Esophagus muscularis mucosa (tissue), 3 donors: ENCODE measurements around the gene OR51I2.

Source experiments
- CTCF ChIP-seq, 3 experiments: fragments of 200-600 bp in 2 of 3; fragments of 450-650 bp in 1 of 3; sonication (generic) in 2 of 3; IDR thresholded peaks; one replicate each; pipeline ENCODE4 v1.5.1; 2017 to 2019; ENCODE audit warnings: antibody characterized with exemption in 3 of 3, mild to moderate bottlenecking in 2 of 3, moderate library complexity in 1 of 3
- EP300 ChIP-seq: sonication (generic); formaldehyde crosslinking; IDR thresholded peaks from one replicate; pipeline ENCODE4 v1.6.1; 2017; ENCODE audit warnings: antibody characterized with exemption

- TF ChIP-seq EP300 (no peak), CTCF (IDR thresholded peaks at IDR 0.05) (no peak)
Measured at GRCh38 chr11:5488385-5488784, 39.3 kb downstream of the OR51I2 start, which contains the start of gene OR52D1.
